ENCODE measurements around the gene RNF13. TPM values are rescaled to one million over a fixed set of nuclear protein-coding genes. Genes with fewer than 3 reads are reported as not detected.
A peak's percentile ranks its signal among the peaks of the same experiment; 100 is the strongest.

The RNF13 gene
- total RNA-seq, 2 experiments from 2014 or later: 39.1 to 44.1 TPM

DNA sequence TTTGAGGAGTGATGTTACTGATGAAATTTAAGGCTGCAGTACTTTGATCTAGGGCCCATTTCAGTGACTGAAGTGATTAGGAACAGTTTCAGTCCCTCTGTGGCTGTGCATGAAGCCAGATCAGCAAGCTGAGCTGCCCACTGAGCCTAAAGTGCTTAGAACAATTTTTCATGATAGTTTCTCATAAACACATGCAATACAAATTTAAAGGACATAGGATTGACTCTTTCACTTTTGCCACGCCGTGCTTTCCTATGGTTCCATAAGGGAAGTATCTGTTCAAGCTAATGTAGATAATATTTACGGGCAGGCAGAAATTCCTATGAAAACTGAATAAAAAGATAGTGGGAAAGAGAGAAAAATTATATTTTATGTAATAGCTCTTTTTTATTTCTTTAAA, 31.3 kb upstream of the RNF13 start:
- Mint-ChIP-seq H3K4me3 (no peak overlapping the region), H3K36me3 (ENCODE audit: low read depth) (no peaks in the 10 kb centered on the region), H3K9me3 (no peaks in the 10 kb centered on the region), H3K27me3 (peaks cover 7% of the 10 kb centered on the region), H3K4me1 (ENCODE audit: low read depth) (no peaks in the 10 kb centered on the region), H3K27ac (no peak overlapping the region)
- ChIA-PET POLR2A (no interaction called here), CTCF (no interaction called here)
- TF ChIP-seq, protein P1, sequence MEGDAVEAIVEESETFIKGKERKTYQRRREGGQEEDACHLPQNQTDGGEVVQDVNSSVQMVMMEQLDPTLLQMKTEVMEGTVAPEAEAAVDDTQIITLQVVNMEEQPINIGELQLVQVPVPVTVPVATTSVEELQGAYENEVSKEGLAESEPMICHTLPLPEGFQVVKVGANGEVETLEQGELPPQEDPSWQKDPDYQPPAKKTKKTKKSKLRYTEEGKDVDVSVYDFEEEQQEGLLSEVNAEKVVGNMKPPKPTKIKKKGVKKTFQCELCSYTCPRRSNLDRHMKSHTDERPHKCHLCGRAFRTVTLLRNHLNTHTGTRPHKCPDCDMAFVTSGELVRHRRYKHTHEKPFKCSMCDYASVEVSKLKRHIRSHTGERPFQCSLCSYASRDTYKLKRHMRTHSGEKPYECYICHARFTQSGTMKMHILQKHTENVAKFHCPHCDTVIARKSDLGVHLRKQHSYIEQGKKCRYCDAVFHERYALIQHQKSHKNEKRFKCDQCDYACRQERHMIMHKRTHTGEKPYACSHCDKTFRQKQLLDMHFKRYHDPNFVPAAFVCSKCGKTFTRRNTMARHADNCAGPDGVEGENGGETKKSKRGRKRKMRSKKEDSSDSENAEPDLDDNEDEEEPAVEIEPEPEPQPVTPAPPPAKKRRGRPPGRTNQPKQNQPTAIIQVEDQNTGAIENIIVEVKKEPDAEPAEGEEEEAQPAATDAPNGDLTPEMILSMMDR (IDR thresholded peaks at IDR 0.05): no peak
- DNase-seq: no peak
- intact Hi-C loops (cut with DNase I, micrococcal nuclease): no loop called here
- ATAC-seq (ENCODE audit: poor library complexity): no peak
- Histone ChIP-seq H3K27me3 (ENCODE audit: control insufficient read depth in 1 of 2, insufficient read depth in 2 of 2, low read length in 2 of 2) (no peaks in the 10 kb centered on the region), H3K4me3 (ENCODE audit: low read length) (no peak overlapping the region), H3K27ac (ENCODE audit: low read depth in 1 of 2, low read length in 2 of 2) (no peak overlapping the region), H3K4me1 (ENCODE audit: insufficient read depth, low read length) (no peaks in the 10 kb centered on the region), H3K9me3 (ENCODE audit: control insufficient read depth in 1 of 2, insufficient read depth in 1 of 2, low read length in 2 of 2) (no peaks in the 10 kb centered on the region), H3K36me3 (ENCODE audit: insufficient read depth, low read length) (no peaks in the 10 kb centered on the region)

DNA sequence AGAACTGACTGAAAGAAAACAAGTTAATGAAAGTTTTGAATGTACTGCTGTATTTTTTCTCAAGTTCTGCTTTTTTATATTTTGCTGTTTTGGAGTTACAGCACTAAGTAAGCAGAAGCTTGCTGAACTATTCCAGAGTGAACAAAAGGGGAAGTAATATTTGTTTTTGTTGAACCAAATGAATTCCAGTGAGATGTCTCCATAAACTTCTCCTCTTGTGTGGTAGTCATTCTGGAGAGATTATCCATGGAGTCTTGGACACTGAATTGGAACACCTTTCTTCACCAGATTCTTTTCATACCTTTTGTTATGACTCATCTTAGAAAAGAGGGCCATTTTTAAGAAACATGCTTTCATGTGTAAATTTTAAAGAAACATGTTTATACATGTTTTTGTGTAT, 29.4 kb upstream of the RNF13 start:
- ChIA-PET CTCF (no interaction called here), POLR2A (no interaction called here)
- Histone ChIP-seq H3K27me3 (ENCODE audit: control insufficient read depth in 1 of 2, insufficient read depth in 2 of 2, low read length in 2 of 2) (peaks cover 0 to 3% of the 10 kb centered on the region in 2 experiments), H3K4me1 (ENCODE audit: insufficient read depth, low read length) (no peaks in the 10 kb centered on the region), H3K36me3 (ENCODE audit: insufficient read depth, low read length) (no peaks in the 10 kb centered on the region), H3K4me3 (ENCODE audit: low read length) (no peak overlapping the region), H3K27ac (ENCODE audit: low read depth in 1 of 2, low read length in 2 of 2) (no peak overlapping the region), H3K9me3 (ENCODE audit: control insufficient read depth in 1 of 2, insufficient read depth in 1 of 2, low read length in 2 of 2) (no peaks in the 10 kb centered on the region)
- Mint-ChIP-seq H3K27me3 (peaks cover 24% of the 10 kb centered on the region), H3K27ac (no peak overlapping the region), H3K36me3 (ENCODE audit: low read depth) (no peaks in the 10 kb centered on the region), H3K9me3 (no peaks in the 10 kb centered on the region), H3K4me1 (ENCODE audit: low read depth) (no peaks in the 10 kb centered on the region), H3K4me3 (no peak overlapping the region)
- DNase-seq (peak in 2 of 14 experiments; percentile 6 to 7), ATAC-seq (ENCODE audit: poor library complexity) (no peak)
- intact Hi-C loops (cut with DNase I, micrococcal nuclease): no loop called here
- TF ChIP-seq, protein P1 (IDR thresholded peaks at IDR 0.05): no peak

GRCh38 chr3:149784064-149784704, 28.8 kb upstream of the RNF13 start:
- TF ChIP-seq, protein P1 (IDR thresholded peaks at IDR 0.05): no peak
- H3K27ac ChIP-seq (ENCODE audit: low read depth in 1 of 2, low read length in 2 of 2): no peak overlapping the region

More at GRCh38 chr3:149784064-149784704, 28.8 kb upstream of the RNF13 start:
- Histone ChIP-seq H3K4me1 (ENCODE audit: insufficient read depth, low read length) (no peaks in the 10 kb centered on the region), H3K27me3 (ENCODE audit: control insufficient read depth in 1 of 2, insufficient read depth in 2 of 2, low read length in 2 of 2) (peaks cover 0 to 6% of the 10 kb centered on the region in 2 experiments), H3K9me3 (ENCODE audit: control insufficient read depth in 1 of 2, insufficient read depth in 1 of 2, low read length in 2 of 2) (no peaks in the 10 kb centered on the region), H3K36me3 (ENCODE audit: insufficient read depth, low read length) (no peaks in the 10 kb centered on the region), H3K4me3 (ENCODE audit: low read length) (no peak overlapping the region)
- H3K27ac Mint-ChIP-seq: no peak overlapping the region
- no peaks in the 10 kb centered on the region for H3K36me3 Mint-ChIP-seq (ENCODE audit: low read depth)
- no peaks in the 10 kb centered on the region for H3K9me3 Mint-ChIP-seq
- H3K27me3 Mint-ChIP-seq: peaks cover 25% of the 10 kb centered on the region
- ATAC-seq (ENCODE audit: poor library complexity) (no peak), DNase-seq (no peak)
- no peaks in the 10 kb centered on the region for H3K4me1 Mint-ChIP-seq (ENCODE audit: low read depth)
- H3K4me3 Mint-ChIP-seq: no peak overlapping the region
- intact Hi-C loops (cut with DNase I, micrococcal nuclease): no loop called here
- POLR2A ChIA-PET: no interaction called here
- CTCF ChIA-PET: no interaction called here

All from CD4-positive, alpha-beta T cell (primary cell).